Gastroesophageal sphincter (tissue), 4 donors: ENCODE measurements around the gene TEX12. TPM values are rescaled to one million over a fixed set of nuclear protein-coding genes. Genes with fewer than 3 reads are reported as not detected.

Experiments used
- ATAC-seq: fragments of 150-250 bp; one replicate; pipeline ENCODE4 v1.9.1; 2016; ENCODE audit warnings: mild to moderate bottlenecking, moderate library complexity
- H3K27ac ChIP-seq, 4 donors: fragments of 200-600 bp; sonication (generic) in 3 of 4; 1 replicate in 3 of 4; 2 replicates in 1 of 4; pipeline ENCODE4 v1.5.1; 2016 to 2019
- H3K27me3 ChIP-seq: fragments of 200-600 bp; sonication (generic); one replicate; pipeline ENCODE4 v1.5.1; 2019
- H3K36me3 ChIP-seq, 2 donors: fragments of 200-600 bp; sonication (generic); one replicate each; pipeline ENCODE4 v1.5.1; 2019; ENCODE audit warnings: control low read depth in 1 of 2
- H3K4me1 ChIP-seq, 3 donors: fragments of 200-600 bp; sonication (generic); 1 replicate in 2 of 3; 2 replicates in 1 of 3; pipeline ENCODE4 v1.5.1; 2016 to 2019; ENCODE audit warnings: control low read depth in 2 of 3
- H3K4me3 ChIP-seq, 2 donors: fragments of 200-600 bp; sonication (generic); one replicate each; pipeline ENCODE4 v1.5.1; 2019; ENCODE audit warnings: mild to moderate bottlenecking in 1 of 2, moderate library complexity in 1 of 2
- H3K9me3 ChIP-seq, 3 donors: fragments of 200-600 bp; sonication (generic); one replicate each; pipeline ENCODE4 v1.5.1; 2017 to 2019; ENCODE audit warnings: control low read depth in 2 of 3
- CTCF ChIP-seq, 4 experiments: fragments of 200-600 bp in 2 of 4; fragments of 450-650 bp in 2 of 4; sonication (generic) in 1 of 4; IDR thresholded peaks; one replicate each; pipeline ENCODE4 v1.5.1; 2017 to 2019; ENCODE audit warnings: antibody characterized with exemption in 4 of 4, mild to moderate bottlenecking in 2 of 4, moderate library complexity in 2 of 4
- EP300 ChIP-seq: sonication (generic); formaldehyde crosslinking; IDR thresholded peaks from one replicate; pipeline ENCODE4 v1.6.1; 2017; ENCODE audit warnings: antibody characterized with exemption, mild to moderate bottlenecking
- POLR2A ChIP-seq, 2 donors: fragments of 450-650 bp; IDR thresholded peaks; one replicate each; pipeline ENCODE4 v1.6.1; 2017; ENCODE audit warnings: antibody characterized with exemption in 2 of 2, mild to moderate bottlenecking in 2 of 2, moderate library complexity in 1 of 2
- POLR2AphosphoS5 ChIP-seq: sonication (generic); formaldehyde crosslinking; IDR thresholded peaks from one replicate; pipeline ENCODE4 v1.6.1; 2017; ENCODE audit warnings: antibody characterized with exemption
- WGBS, 2 donors: methylation state at CpG; one replicate each; pipeline ENCODE4 v1.1.5; 2018; ENCODE audit warnings: low coverage in 1 of 2; 5-methylcytosine and 5-hydroxymethylcytosine counted together
- total RNA-seq, 4 donors: library from RNA; depleted of rRNA; stranded (reverse); fragments of >200 nt; gene quantifications; one replicate each; pipeline ENCODE4 v1.1.0, GENCODE V29; 2016

TEX12 gene
- total RNA-seq, 4 donors from 2014 or later, result not detected

- Histone ChIP-seq H3K4me1 (no peaks in the 10 kb centered on the region), H3K4me3 (no peak overlapping the region), H3K27ac (no peak overlapping the region), H3K9me3 (no peaks in the 10 kb centered on the region), H3K27me3 (no peaks in the 10 kb centered on the region), H3K36me3 (peaks cover 0 to 9% of the 10 kb centered on the region in 2 donors)
- 86% methylated on average over 4 of the region's 4 CpGs for WGBS, 2 donors
- TF ChIP-seq EP300 (no peak), CTCF (IDR thresholded peaks at IDR 0.05) (no peak), POLR2AphosphoS5 (no peak)
- ATAC-seq, result no peak
These were observed 46.6 kb downstream of the TEX12 start for GRCh38 chr11:112213753-112214152.

GRCh38 chr11:112215621-112216020 lies 48.4 kb downstream of the TEX12 start:
- no peaks in the 10 kb centered on the region for H3K9me3 ChIP-seq
- H3K27me3 ChIP-seq, result no peaks in the 10 kb centered on the region
- ATAC-seq, result no peak
- H3K4me3 ChIP-seq, result no peak overlapping the region
- TF ChIP-seq EP300 (no peak), POLR2AphosphoS5 (no peak), CTCF (IDR thresholded peaks at IDR 0.05) (no peak), POLR2A (IDR thresholded peaks at IDR 0.05) (no peak)
- WGBS, 2 donors, result 84% methylated on average over 4 of the region's 6 CpGs; no CpG with 5 or more reads in 1 of the 2 donors
- H3K27ac ChIP-seq, result no peak overlapping the region
- H3K4me1 ChIP-seq, result peaks cover 0 to 11% (median 3%) of the 10 kb centered on the region in 3 donors
- peaks cover 0 to 9% of the 10 kb centered on the region in 2 donors for H3K36me3 ChIP-seq

DNA sequence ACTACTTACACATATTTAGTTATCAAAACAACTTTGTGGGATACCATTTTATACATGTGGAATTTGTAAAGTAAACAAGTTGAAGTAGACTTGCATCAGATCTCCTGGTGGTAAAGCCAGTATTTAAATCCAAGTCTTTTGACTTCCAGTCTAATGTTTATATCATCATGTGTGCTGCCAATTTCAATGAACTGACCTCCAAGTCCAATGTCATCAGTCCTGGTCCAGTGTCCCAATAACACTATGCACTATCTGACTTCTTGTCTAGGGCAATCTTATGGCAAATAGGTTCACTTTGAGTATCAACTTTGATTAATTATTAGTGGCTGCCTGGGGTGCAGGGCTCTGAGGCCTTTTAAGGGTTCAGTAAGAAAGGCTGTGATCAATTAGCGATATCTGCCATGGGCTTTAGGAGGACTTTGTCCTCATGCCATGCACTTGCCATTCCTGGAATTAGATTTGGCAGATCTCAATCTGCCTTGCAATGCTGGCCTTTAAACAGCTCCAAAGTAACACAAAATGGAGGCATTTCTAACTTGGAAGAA lies 49.5 kb downstream of the TEX12 start:
- Histone ChIP-seq H3K36me3 (peaks cover 0 to 9% of the 10 kb centered on the region in 2 donors), H3K4me1 (peaks cover 0 to 21% (median 3%) of the 10 kb centered on the region in 3 donors), H3K4me3 (no peak overlapping the region), H3K9me3 (no peaks in the 10 kb centered on the region), H3K27ac (no peak overlapping the region), H3K27me3 (no peaks in the 10 kb centered on the region)
- TF ChIP-seq POLR2A (IDR thresholded peaks at IDR 0.05), result no peak
- TF ChIP-seq POLR2AphosphoS5, result no peak
- TF ChIP-seq EP300, result no peak
- no peak for TF ChIP-seq CTCF (IDR thresholded peaks at IDR 0.05)
- 100% methylated on average over 1 of the region's 1 CpG for WGBS, 2 donors
- ATAC-seq, result no peak

- peak; percentile 85 for ATAC-seq
- H3K27ac ChIP-seq, result no peak overlapping the region
- peaks cover 0 to 9% of the 10 kb centered on the region in 2 donors for H3K36me3 ChIP-seq
- H3K4me3 ChIP-seq, result no peak overlapping the region
- H3K27me3 ChIP-seq, result no peaks in the 10 kb centered on the region
- peaks cover 0 to 27% (median 3%) of the 10 kb centered on the region in 3 donors for H3K4me1 ChIP-seq
- 31 to 33% methylated on average over 7 of the region's 7 CpGs for WGBS, 2 donors
- no peaks in the 10 kb centered on the region for H3K9me3 ChIP-seq
- TF ChIP-seq CTCF (IDR thresholded peaks at IDR 0.05), result peak; percentile 73 to 88 (median 88)
- TF ChIP-seq POLR2AphosphoS5, result no peak
These were observed 52.5 kb downstream of the TEX12 start for GRCh38 chr11:112219476-112220232.

DNA sequence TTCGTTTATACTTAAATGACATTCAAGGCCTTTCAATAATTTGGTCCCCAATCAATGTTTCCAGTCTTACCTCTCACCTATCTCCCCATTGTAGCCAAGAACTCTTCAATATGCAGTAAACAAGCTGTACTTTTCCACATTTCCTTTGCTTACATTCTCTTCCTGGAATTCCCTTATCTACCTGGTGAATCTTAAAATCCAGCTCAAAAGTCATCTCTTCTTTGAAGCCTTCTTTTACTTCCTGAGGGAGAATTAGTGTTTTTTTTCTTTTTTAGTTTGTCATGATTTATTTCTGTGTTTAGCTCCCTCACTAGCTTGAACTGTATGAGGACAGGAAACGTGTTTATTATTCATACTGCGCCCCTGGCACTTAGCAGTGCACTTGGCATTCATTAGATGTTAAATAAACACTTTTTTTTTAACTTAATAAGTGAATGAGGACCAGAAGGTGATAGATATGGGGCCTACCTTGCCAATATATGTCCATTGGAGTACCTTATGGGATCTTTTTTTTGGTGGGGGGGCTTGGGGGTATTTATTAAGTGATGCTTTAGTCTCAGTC lies 54.2 kb downstream of the TEX12 start:
- ATAC-seq, result no peak
- WGBS, 2 donors, result 30 to 48% methylated on average over 3 of the region's 3 CpGs
- peaks cover 0 to 27% (median 3%) of the 10 kb centered on the region in 3 donors for H3K4me1 ChIP-seq
- H3K9me3 ChIP-seq, result no peaks in the 10 kb centered on the region
- TF ChIP-seq CTCF (IDR thresholded peaks at IDR 0.05), result no peak
- peak; percentile 69 for TF ChIP-seq POLR2AphosphoS5
- H3K36me3 ChIP-seq, result peaks cover 0 to 9% of the 10 kb centered on the region in 2 donors
- no peaks in the 10 kb centered on the region for H3K27me3 ChIP-seq
- H3K4me3 ChIP-seq, result no peak overlapping the region
- H3K27ac ChIP-seq, result peak overlapping the region in 3 of 4 donors; percentile 26 to 48 (median 36)
